Activated naive CD8-positive, alpha-beta T cell treated with anti-CD3 and anti-CD28 coated beads for 36 hours (primary cell): ENCODE measurements around the gene RACK1. TPM values are rescaled to one million over a fixed set of nuclear protein-coding genes. Genes with fewer than 3 reads are reported as not detected.
"Not testable (repeated sequence)": the region's sequence is repeated elsewhere in the genome, so short reads cannot be mapped to it uniquely, and the experiment has no call there.

Experiments used
- DNase-seq: peaks from one replicate; pipeline ENCODE4 v3.0.0; 2021
- H3K27ac Mint-ChIP-seq: one replicate; pipeline ENCODE4 v1.8.0; 2022; ENCODE audit warnings: mild to moderate bottlenecking, moderate library complexity, mixed read lengths
- H3K27me3 Mint-ChIP-seq: one replicate; pipeline ENCODE4 v1.8.0; 2022; ENCODE audit warnings: mild to moderate bottlenecking, mixed read lengths
- H3K36me3 Mint-ChIP-seq: one replicate; pipeline ENCODE4 v1.8.0; 2021; ENCODE audit warnings: mild to moderate bottlenecking, mixed read lengths
- H3K4me1 Mint-ChIP-seq: one replicate; pipeline ENCODE4 v1.8.0; 2021; ENCODE audit warnings: mixed read lengths
- H3K4me3 Mint-ChIP-seq: one replicate; pipeline ENCODE4 v1.8.0; 2022; ENCODE audit warnings: mild to moderate bottlenecking, moderate library complexity, mixed read lengths
- H3K9me3 Mint-ChIP-seq: one replicate; pipeline ENCODE4 v1.8.0; 2022; ENCODE audit warnings: mixed read lengths
- total RNA-seq, 2 experiments: library from RNA; stranded (reverse); gene quantifications; one replicate each; pipeline ENCODE4 v1.2.3, GENCODE V29; 2021

The RACK1 gene
- 1,000 to 10,000 TPM; 2,517 to 2,594 TPM for total RNA-seq

DNA sequence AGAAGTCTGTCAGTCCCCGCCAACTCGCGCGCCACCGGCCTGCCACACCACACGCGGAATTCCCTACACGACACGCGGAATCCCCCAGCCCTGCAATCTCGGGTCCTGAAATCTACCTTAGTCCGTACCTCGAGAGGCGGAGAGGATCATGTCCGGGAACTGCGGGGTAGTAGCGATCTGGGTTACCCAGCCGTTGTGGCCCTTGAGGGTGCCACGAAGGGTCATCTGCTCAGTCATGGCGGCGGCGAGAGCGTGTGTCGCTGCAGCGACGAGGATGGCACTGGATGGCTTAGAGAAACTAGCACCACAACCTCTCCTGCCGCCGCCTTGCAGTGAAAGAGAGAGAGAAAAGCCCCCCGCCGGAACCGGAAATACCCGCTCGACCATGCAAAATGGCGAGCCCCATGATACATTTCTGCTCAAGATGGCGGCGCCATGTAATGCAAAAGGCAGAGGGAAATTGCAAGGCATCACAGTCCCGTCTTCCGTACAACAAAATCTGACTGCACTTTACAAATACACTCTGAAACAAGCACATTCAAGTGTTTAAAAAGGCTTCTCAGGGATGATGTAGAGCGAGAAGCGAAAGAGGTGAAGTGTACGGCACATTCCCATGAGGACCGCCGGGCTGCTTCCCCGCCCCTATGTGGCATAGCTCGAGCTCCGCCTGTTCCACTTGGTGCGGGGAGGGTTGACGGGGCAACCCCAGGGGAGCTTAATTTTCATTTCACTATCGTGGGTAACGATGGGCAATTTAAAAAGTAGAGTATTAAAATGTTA, at the start of gene RACK1:
RACK1 (minus strand) TSS at position 343 of the 780 bp plus-strand sequence; CDS start at position 237, 106 bp downstream.
- peaks cover 44% of the 10 kb centered on the region for H3K4me1 Mint-ChIP-seq
- peaks cover 66% of the 10 kb centered on the region for H3K36me3 Mint-ChIP-seq
- peak; percentile 85 for DNase-seq
- peak within 1 kb of the TSS; percentile 99 for H3K4me3 Mint-ChIP-seq
- H3K27me3 Mint-ChIP-seq = peaks cover 10% of the 10 kb centered on the region
- H3K27ac Mint-ChIP-seq = peak within 1 kb of the TSS; percentile 99
- no peaks in the 10 kb centered on the region for H3K9me3 Mint-ChIP-seq

DNA sequence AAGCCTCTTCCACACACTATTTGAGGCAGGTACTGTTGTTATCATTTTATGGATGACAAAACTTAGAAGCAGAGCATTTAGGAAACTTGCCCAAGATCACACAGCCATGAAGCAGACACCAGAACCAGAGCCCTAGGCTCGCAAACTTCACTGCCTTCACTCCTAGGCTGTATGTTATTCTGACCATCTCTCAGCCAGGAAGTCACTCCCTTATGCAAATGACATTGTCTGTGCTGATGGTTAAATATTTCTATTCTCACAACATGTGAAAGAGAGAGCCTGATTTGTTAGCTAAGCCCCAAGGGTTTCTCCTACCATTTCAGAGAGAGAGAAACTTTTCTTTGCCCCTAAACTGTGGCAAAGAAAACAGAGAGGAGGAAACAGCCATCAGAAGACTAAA, 43.6 kb upstream of the RACK1 start:
- H3K27ac Mint-ChIP-seq = not testable (repeated sequence)

DNA sequence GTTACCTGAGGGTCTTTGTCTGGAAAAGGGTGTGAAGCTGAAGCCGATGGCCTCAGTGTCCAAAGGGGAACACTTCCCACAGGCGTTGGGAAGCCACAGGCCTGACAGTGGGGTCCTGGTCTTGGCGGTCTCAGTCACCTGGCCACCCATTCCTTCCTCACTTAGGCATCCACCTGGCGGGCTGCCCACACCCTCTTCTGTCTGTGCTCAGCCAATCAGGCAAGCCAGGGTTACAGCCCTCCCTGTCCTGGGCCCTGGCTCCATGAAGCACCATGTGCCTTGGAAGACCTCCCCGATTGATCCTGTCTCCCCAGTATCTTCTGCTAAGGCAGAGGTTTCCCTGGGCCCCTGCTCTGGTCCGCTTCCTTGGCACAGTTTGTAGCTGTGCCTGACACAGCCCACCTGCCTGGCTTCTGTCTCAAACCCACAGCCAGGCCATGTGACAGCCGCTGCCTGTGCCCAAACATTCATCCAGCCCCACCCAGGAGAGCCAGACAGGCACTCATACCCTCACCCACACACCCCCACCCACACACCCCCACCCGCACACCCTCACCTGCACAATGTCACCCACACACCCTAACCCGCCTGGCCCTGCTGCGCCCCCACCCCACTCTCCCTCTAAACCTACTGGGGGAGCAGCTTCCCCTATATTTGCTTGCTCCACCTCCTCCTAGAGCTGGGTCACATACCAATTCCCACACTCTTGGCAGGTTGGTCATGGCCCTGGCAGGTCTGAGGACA, 42.4 kb upstream of the RACK1 start:
- not testable (repeated sequence) for DNase-seq, H3K27me3 Mint-ChIP-seq, H3K36me3 Mint-ChIP-seq, H3K4me1 Mint-ChIP-seq, H3K4me3 Mint-ChIP-seq, H3K27ac Mint-ChIP-seq, H3K9me3 Mint-ChIP-seq

More for the DNA sequence above, 43.6 kb upstream of the RACK1 start:
- not testable (repeated sequence) for H3K9me3 Mint-ChIP-seq, H3K4me3 Mint-ChIP-seq, H3K27me3 Mint-ChIP-seq, DNase-seq, H3K4me1 Mint-ChIP-seq, H3K36me3 Mint-ChIP-seq

DNA sequence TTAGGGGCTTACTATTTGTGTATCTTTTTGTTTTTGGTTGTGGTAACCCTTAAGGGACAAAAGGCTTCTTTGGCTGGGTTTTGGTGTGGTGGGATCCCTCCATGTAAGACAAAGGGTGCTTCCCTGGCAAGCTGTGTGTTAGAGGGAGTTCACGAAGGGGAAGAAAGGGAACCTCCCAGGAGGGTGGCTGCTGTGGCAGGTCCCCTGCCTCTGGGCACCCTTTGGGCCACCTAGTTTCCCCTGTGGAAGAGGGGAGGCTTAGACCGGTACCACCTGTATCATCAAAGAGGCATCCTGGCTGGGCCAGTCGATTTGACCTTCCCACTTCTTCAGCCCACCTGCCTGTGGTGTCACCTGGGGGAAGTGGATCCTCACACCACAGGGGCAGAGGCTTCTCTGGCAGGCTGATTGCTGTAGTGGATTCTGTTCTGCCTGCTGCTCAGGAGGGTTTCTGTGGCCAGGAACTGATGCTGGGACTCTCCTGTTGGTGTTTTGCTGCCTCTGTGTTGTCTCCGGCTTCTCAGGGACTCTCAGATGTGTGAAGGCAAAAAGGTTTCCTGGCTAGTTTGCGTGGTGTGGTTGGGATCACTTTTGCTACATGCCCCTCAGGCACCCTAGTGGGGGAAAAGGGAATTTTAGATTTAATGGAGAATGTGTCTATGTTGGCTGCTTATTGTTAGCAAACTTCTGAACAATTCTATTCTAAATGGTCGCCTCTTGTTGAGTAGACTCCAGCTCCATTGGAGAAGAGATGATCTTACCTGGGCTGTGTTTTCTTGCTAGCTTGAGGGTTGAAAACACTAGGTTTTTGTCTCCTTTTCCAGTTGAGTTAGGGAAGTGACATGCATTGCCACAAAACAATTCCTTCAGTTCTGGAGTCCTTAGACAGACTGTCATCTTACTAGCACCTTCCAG, 40.4 kb upstream of the RACK1 start:
- DNase-seq, H3K9me3 Mint-ChIP-seq, H3K4me3 Mint-ChIP-seq, H3K4me1 Mint-ChIP-seq, H3K27ac Mint-ChIP-seq, H3K27me3 Mint-ChIP-seq, H3K36me3 Mint-ChIP-seq: not testable (repeated sequence)

DNA sequence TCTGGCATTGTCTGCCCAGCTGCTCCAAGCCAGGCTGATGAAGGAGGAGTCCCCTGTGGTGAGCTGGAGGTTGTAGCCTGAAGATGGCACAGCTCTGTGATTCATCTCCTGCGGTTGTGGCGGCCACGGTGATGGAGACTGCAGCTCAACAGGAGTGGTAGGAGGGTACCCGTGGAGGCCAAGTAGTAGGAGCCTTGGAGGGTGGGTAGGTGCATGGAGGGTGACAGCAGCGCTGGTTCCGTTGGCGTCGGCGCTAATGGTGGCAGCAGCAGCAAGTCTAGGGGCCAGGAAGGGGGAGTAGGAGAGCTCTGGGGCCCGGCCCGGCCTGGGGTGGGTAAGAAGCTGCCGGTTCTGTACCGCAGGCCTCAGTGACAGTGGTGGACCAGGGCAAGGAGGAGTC, 39.6 kb upstream of the RACK1 start:
- Mint-ChIP-seq H3K4me3 (no peak overlapping the region), H3K36me3 (no peaks in the 10 kb centered on the region), H3K9me3 (no peaks in the 10 kb centered on the region), H3K27me3 (no peaks in the 10 kb centered on the region), H3K4me1 (peaks cover 1% of the 10 kb centered on the region), H3K27ac (no peak overlapping the region)
- no peak for DNase-seq

DNA sequence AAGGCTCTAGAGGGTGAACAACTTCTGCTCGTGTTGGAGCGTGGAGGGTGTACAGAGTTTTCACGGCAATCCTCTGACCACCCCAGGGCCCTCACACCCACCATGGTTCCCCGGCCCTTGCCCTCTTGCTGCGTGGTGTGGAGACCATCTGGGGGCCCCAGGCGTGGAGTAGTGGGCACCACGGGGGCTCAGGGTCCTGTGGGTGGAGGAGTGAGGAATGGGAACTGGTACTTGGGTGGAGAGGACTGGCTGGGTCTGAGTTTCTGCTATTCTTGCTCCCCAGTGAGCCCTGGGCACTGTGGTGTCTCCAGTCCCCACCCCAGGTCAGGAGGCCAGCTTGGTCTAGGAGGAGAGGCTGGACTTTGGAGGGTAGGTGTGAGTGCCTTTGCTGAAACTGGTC, 39.2 kb upstream of the RACK1 start:
- Mint-ChIP-seq H3K27ac (no peak overlapping the region), H3K4me3 (no peak overlapping the region), H3K4me1 (peaks cover 1% of the 10 kb centered on the region), H3K9me3 (no peaks in the 10 kb centered on the region), H3K36me3 (no peaks in the 10 kb centered on the region), H3K27me3 (no peaks in the 10 kb centered on the region)
- DNase-seq = no peak

DNA sequence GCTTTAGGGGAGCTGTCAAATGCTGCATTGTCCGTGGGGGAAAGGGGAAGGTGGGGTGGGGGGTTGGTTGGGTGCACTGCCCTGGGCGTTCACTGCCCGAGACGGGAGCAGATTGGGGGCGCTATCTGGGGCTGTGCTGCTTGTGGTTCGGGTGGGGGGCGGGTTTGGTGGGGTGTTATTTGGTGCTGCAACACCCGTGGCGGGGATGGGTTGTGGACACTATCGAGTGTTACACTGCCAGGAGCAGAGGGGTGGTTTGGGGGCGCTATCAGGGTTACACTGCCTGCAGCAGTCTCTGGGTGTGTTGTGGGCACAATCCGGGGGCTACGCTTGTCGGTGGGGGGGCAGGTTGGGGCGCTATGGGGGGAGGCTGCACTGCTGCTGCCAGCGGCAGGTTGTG, 38.7 kb upstream of the RACK1 start:
- not testable (repeated sequence) for DNase-seq, H3K27ac Mint-ChIP-seq, H3K4me3 Mint-ChIP-seq, H3K4me1 Mint-ChIP-seq, H3K27me3 Mint-ChIP-seq, H3K36me3 Mint-ChIP-seq, H3K9me3 Mint-ChIP-seq

DNA sequence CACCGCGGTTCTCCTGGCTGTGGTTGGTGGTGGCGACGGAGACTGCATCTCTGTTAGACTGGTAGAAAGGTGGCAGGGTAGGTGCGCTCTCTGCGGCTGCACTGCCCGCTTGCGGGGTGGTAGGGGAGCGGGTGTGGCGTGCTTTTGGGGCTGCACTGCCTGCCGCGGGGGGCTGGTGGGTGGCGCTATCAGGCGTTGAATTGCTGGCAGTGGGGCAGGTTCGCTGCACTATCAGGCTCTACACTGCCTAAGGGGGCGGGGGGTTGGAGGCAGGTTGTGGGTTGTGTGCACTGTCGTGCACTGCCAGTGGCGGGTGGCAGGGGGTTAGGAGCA, 38.2 kb upstream of the RACK1 start:
- no peaks in the 10 kb centered on the region for H3K36me3 Mint-ChIP-seq

DNA sequence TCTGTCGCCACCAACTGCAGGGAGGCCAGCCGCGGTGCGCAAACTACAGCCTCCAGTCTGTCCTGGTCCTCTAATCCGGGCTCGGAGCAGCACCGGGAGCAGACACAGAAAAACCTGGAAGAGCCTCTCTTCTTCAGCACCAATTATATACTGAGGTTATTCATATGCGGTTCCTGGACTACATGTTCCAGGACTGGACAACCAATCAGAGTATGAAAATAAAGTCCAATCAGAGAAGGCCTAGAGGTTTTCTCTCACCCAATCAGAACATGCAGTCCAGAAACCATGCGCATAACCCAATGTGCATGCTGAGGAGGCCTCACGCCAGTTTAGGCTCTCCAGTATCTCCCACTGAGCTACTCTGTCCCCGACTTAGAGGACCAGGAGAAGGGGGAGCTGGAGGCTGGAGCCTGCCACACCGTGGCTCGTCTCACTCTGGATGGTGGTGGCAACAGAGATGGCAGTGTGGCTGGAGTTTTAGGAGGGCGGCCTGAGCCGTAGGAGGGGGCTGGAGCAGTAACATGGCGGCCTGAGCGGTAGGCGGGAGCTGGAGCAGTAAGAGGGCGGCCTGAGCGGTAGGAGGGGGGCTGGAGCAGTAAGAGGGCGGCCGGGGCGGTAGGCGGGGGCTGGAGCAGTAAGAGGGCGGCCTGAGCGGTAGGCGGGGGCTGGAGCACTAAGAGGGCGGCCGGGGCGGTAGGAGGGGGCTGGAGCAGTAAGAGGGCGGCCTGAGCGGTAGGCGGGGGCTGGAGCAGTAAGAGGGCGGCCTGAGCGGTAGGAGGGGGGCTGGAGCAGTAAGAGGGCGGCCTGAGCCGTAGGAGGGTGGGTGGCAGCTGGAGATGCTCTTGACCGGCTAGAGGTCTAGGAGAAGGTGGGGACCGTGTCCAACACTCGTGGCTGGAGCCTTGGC, 37.6 kb upstream of the RACK1 start:
- no peak for DNase-seq
- Mint-ChIP-seq H3K27ac (no peak overlapping the region), H3K9me3 (no peaks in the 10 kb centered on the region), H3K4me1 (peaks cover 1% of the 10 kb centered on the region), H3K36me3 (no peaks in the 10 kb centered on the region), H3K27me3 (no peaks in the 10 kb centered on the region), H3K4me3 (no peak overlapping the region)

More for the DNA sequence above, 38.2 kb upstream of the RACK1 start:
- Mint-ChIP-seq H3K4me1 (peaks cover 1% of the 10 kb centered on the region), H3K27ac (no peak overlapping the region), H3K27me3 (no peaks in the 10 kb centered on the region), H3K9me3 (no peaks in the 10 kb centered on the region), H3K4me3 (no peak overlapping the region)
- no peak for DNase-seq

DNA sequence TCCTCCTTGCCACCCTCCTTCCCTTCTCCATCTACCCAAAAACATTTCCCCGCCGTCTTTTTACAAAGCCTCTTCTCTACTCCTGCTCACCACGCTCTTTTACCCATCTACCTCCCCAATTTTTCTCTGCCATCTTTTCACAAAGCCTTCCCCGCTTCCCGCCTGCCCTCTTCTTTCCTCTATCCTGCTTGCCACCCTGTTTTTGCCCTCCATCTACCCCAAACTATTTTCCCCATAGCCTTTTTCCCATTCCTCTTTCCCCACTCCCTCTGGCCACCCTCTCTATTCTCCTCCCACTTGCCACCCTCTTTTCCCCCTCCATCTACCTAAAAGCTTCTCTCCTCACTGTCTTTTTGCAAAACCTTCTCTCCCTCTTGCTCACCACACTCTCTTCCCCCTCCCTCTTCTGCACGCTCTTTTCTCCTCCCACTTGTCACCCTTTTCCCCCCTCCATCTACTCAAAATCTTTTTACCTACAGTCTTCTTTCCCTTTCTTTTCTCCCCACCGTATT, 36.6 kb upstream of the RACK1 start:
- no peak overlapping the region for H3K4me3 Mint-ChIP-seq
- H3K4me1 Mint-ChIP-seq = peaks cover 1% of the 10 kb centered on the region
- no peaks in the 10 kb centered on the region for H3K36me3 Mint-ChIP-seq
- H3K27ac Mint-ChIP-seq = no peak overlapping the region
- no peaks in the 10 kb centered on the region for H3K27me3 Mint-ChIP-seq
- no peak for DNase-seq
- no peaks in the 10 kb centered on the region for H3K9me3 Mint-ChIP-seq

DNA sequence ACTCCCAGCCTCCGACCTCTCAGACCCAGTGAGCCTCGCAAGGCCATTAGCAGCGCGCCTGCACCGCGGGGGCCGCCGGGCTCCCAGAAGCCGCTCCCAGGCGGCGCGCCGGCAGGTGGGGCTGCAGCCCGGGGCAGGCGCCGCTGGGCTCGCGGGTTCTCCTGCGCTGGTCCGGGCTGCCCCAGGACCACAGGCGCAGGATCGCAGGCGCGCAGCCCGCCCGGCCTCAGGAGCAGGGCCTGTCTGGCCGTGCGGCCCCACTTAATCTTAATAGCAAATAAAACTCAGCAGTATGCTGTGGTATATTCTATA, 29.7 kb upstream of the RACK1 start:
- H3K36me3 Mint-ChIP-seq, H3K9me3 Mint-ChIP-seq, H3K27me3 Mint-ChIP-seq, H3K4me1 Mint-ChIP-seq, H3K4me3 Mint-ChIP-seq, H3K27ac Mint-ChIP-seq: not testable (repeated sequence)
- DNase-seq = peak; percentile 42

DNA sequence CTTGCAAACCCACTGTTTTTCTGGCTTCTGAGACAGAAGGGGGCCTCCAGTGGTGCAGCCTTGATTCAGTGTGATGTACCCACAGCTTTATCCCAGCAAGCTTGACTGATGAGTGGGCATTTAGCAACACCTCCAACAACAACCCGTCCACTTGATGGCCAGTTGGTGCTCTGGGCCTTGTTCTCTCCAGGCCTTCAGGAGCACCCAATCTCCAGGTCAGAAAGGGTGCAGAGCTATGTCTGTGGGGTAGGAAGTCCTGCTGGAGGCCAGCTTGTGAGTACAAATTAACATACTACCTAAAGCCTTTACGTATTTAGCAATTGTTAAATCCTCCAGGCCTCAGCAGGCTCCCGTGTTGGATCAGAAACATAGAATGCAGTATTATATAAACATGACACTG, 27.4 kb upstream of the RACK1 start:
- no peaks in the 10 kb centered on the region for H3K27me3 Mint-ChIP-seq
- DNase-seq = no peak
- H3K36me3 Mint-ChIP-seq = no peaks in the 10 kb centered on the region
- no peak overlapping the region for H3K27ac Mint-ChIP-seq
- H3K9me3 Mint-ChIP-seq = no peaks in the 10 kb centered on the region
- no peak overlapping the region for H3K4me3 Mint-ChIP-seq
- no peaks in the 10 kb centered on the region for H3K4me1 Mint-ChIP-seq

DNA sequence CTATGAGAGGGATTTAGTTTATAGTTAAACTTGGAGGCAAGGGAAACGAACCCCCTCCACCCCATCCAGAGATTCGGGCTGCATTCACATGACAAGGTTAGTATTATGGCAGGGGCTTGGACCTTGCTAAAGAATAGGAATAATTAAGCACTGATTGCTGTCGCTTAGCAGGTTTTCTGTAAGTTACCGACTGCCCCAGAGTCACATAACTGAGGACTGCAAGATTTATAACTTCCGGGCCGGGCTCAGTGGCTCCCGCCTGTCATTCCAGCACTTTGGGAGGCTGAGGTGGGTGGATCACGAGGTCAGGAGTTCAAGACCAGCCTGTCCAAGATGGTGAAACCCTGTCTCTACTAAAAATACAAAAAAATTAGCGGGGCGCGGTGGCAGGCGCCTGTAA, 24.2 kb upstream of the RACK1 start:
- not testable (repeated sequence) for H3K4me1 Mint-ChIP-seq, H3K9me3 Mint-ChIP-seq, H3K27ac Mint-ChIP-seq, H3K36me3 Mint-ChIP-seq, H3K27me3 Mint-ChIP-seq, H3K4me3 Mint-ChIP-seq, DNase-seq

DNA sequence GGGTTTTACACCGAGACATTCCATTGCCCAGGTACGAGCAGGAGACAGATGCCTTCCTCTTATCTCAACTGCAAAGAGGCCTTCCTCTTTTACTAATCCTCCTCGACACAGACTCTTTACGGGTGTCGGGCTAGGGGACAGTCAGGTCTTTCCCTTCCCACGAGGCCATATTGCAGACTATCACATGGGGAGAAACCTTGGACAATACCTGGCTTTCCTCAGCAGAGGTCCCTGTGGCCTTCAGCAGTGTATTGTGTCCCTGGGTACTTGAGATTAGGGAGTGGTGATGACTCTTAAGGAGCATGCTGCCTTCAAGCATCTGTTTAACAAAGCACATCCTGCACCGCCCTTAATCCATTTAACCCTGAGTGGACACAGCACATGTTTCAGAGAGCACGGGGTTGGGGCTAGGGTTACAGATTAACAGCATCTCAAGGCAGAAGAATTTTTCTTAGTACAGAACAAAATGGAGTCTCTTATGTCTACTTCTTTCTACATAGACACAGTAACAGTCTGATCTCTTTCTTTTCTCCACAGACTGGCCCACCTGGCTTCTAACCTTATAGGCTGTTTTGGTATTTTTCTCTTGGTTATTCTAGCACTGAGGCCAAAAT, 23.7 kb upstream of the RACK1 start:
- not testable (repeated sequence) for H3K4me1 Mint-ChIP-seq, H3K4me3 Mint-ChIP-seq, H3K9me3 Mint-ChIP-seq, H3K27me3 Mint-ChIP-seq, H3K27ac Mint-ChIP-seq, DNase-seq, H3K36me3 Mint-ChIP-seq
